ENCODE data around the gene PPP1R13B. TPM values are rescaled to one million over a fixed set of nuclear protein-coding genes. Genes with fewer than 3 reads are reported as not detected.

The PPP1R13B gene
- total RNA-seq, 1 donor from 2014 or later, result 8.6 TPM

GRCh38 chr14:103730490-103731035 lies 116.8 kb downstream of the PPP1R13B start:
- H3K27me3 Mint-ChIP-seq, result no peaks in the 10 kb centered on the region
- peaks cover 14% of the 10 kb centered on the region for H3K36me3 Mint-ChIP-seq (ENCODE audit: low read depth)
- no peaks in the 10 kb centered on the region for H3K4me1 Mint-ChIP-seq
- no peak overlapping the region for H3K27ac Mint-ChIP-seq
- intact Hi-C loops (cut with micrococcal nuclease), result no loop called here
- no peaks in the 10 kb centered on the region for H3K9me3 Mint-ChIP-seq
- DNase-seq, result no peak
- no peak overlapping the region for H3K4me3 Mint-ChIP-seq

- no peaks in the 10 kb centered on the region for H3K4me1 Mint-ChIP-seq
- H3K36me3 Mint-ChIP-seq (ENCODE audit: low read depth), result peaks cover 14% of the 10 kb centered on the region
- no peaks in the 10 kb centered on the region for H3K9me3 Mint-ChIP-seq
- intact Hi-C loops (cut with micrococcal nuclease), result no loop called here
- no peak for DNase-seq
- H3K27me3 Mint-ChIP-seq, result no peaks in the 10 kb centered on the region
- no peak overlapping the region for H3K27ac Mint-ChIP-seq
- no peak overlapping the region for H3K4me3 Mint-ChIP-seq
Observed at GRCh38 chr14:103729496-103730448, 117.6 kb downstream of the PPP1R13B start.

- intact Hi-C loops (cut with micrococcal nuclease), result no loop called here
Observed at GRCh38 chr14:103728721-103729120, 118.7 kb downstream of the PPP1R13B start.

DNA sequence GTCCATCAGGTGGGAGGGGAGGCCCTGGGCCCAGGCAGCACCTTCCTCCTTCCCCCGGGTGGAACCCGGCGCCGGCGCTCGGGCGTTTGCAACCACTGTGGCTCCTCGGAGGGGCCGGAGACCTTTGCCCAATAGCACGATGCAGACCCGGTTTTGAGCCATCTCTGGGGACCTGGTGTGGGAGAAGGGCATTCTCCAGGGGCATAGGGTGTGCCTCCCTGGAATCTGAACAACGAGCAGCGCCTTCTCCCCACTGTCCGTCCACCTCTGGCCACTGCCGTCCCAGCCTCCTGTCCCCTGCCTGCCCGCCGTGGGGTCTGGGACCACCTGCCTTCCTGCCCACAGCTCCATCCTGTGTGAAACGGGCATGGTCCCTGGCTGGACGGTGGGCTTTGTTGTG lies 119.2 kb downstream of the PPP1R13B start:
- H3K36me3 Mint-ChIP-seq (ENCODE audit: low read depth), result peaks cover 12% of the 10 kb centered on the region
- no peaks in the 10 kb centered on the region for H3K4me1 Mint-ChIP-seq
- no peak for DNase-seq
- no peak overlapping the region for H3K27ac Mint-ChIP-seq
- H3K27me3 Mint-ChIP-seq, result no peaks in the 10 kb centered on the region
- intact Hi-C loops (cut with micrococcal nuclease), result no loop called here
- H3K9me3 Mint-ChIP-seq, result no peaks in the 10 kb centered on the region
- no peak overlapping the region for H3K4me3 Mint-ChIP-seq

More at GRCh38 chr14:103728721-103729120, 118.7 kb downstream of the PPP1R13B start:
- no peak overlapping the region for H3K27ac Mint-ChIP-seq
- no peaks in the 10 kb centered on the region for H3K27me3 Mint-ChIP-seq
- H3K4me3 Mint-ChIP-seq, result no peak overlapping the region
- no peaks in the 10 kb centered on the region for H3K9me3 Mint-ChIP-seq
- no peak for DNase-seq
- H3K36me3 Mint-ChIP-seq (ENCODE audit: low read depth), result peaks cover 14% of the 10 kb centered on the region
- no peaks in the 10 kb centered on the region for H3K4me1 Mint-ChIP-seq

- Mint-ChIP-seq H3K9me3 (no peaks in the 10 kb centered on the region), H3K36me3 (ENCODE audit: low read depth) (peaks cover 10% of the 10 kb centered on the region), H3K27ac (no peak overlapping the region), H3K4me1 (no peaks in the 10 kb centered on the region), H3K27me3 (no peaks in the 10 kb centered on the region), H3K4me3 (no peak overlapping the region)
- DNase-seq, result no peak
- intact Hi-C loops (cut with micrococcal nuclease), result no loop called here
Observed at GRCh38 chr14:103727313-103727980, 119.9 kb downstream of the PPP1R13B start.

DNA sequence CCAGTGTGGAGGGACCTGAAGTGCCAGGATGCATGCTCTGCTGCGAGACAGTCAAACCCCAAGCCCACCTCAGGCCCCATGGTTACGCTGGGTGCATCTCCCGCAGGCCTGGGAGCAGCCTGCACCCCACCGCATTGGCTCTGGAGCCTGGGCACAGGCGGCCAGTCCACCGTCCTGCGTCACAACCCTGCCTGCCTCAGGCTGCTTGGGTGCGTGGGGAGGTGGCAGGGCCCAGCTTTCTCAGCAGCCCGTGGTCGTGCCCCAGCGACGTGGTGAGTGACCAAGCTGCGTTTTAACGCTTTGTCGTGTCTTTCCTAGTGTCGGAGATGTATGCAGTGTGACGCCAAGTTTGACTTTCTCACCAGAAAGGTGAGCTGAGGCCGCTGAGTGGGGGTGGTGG lies 120.9 kb downstream of the PPP1R13B start:
- intact Hi-C loops (cut with micrococcal nuclease), result no loop called here
- peaks cover 10% of the 10 kb centered on the region for H3K36me3 Mint-ChIP-seq (ENCODE audit: low read depth)
- H3K9me3 Mint-ChIP-seq, result no peaks in the 10 kb centered on the region
- H3K27ac Mint-ChIP-seq, result no peak overlapping the region
- H3K4me1 Mint-ChIP-seq, result peaks cover 3% of the 10 kb centered on the region
- H3K4me3 Mint-ChIP-seq, result no peak overlapping the region
- no peak for DNase-seq
- H3K27me3 Mint-ChIP-seq, result no peaks in the 10 kb centered on the region

DNA sequence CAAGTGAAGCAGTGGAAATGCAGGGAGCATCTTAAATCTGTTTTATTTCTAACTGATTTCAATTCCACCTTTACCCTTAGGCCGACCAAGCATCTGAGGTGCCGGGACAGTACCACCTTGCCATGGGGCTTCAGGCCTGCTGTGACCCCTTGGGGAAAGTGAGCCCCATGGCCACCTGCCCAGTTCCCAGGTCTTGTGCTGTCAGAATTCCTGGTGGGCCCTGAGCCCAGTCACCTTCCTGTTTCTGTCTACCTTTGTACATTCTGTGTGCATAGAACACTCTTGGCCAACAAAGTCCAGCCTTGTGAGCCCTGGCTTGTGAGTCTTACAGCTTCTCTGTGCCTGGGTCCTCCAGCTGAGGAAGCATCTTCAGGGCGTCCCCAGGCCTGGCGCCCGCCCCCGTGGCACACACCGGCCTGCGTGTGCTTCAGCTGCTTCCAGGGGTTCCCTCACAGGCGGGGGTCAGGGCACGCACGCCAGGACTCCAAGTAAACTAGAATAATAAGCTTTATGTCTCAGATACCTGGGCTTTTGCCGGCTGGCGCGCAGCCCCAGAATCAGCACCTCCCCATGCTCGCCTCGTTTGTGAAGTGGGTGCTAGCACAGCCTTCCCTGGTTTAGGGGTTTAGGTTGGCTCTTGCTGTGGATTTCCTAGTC lies 121.5 kb downstream of the PPP1R13B start:
- H3K9me3 Mint-ChIP-seq, result no peaks in the 10 kb centered on the region
- intact Hi-C loops (cut with micrococcal nuclease), result no loop called here
- DNase-seq, result no peak

DNA sequence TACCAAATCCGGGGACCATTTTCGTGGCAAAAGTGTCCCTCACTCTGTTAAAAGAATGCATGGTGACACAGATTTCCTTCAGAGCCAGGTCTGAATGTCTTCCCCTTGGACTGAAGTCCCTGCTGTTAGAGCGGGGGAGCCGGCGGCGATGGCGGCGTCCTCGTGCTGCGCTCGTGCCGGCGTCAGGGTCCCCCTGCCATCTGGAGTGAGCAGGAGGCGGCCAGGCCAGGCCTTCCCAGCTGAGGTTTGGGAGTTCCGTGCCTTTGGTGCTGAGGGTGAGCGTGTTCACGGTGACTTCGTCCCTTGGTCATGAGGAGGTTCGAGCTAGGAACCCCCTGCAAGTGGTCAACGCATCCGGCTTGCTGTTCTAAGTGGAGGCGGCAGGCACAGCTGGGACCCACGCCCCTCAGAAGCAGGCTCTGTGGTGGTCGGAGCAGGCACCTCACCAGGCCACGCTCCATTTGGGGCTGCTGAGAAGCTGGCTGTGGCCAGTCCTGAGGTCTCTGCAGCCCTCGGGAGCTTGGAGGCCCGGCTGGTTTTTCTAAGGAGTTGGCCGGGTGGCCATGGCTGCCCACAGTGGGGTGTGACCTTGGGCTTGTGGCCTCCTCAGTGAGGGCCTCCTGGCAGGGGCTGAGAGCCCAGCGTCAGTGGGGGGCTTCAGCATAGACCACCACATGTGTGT lies 122.2 kb downstream of the PPP1R13B start:
- Mint-ChIP-seq H3K4me1 (peaks cover 3% of the 10 kb centered on the region), H3K27ac (no peak overlapping the region), H3K27me3 (no peaks in the 10 kb centered on the region), H3K4me3 (no peak overlapping the region), H3K36me3 (ENCODE audit: low read depth) (peaks cover 10% of the 10 kb centered on the region), H3K9me3 (no peaks in the 10 kb centered on the region)
- DNase-seq, result no peak
- intact Hi-C loops (cut with micrococcal nuclease), result no loop called here

More for the DNA sequence above, 121.5 kb downstream of the PPP1R13B start:
- Mint-ChIP-seq H3K4me1 (peaks cover 3% of the 10 kb centered on the region), H3K36me3 (ENCODE audit: low read depth) (peaks cover 10% of the 10 kb centered on the region), H3K4me3 (no peak overlapping the region), H3K27me3 (no peaks in the 10 kb centered on the region), H3K27ac (no peak overlapping the region)

GRCh38 chr14:103724116-103724515 lies 123.3 kb downstream of the PPP1R13B start:
- Mint-ChIP-seq H3K36me3 (ENCODE audit: low read depth) (peaks cover 2% of the 10 kb centered on the region), H3K4me1 (peaks cover 7% of the 10 kb centered on the region), H3K27me3 (no peaks in the 10 kb centered on the region), H3K9me3 (no peaks in the 10 kb centered on the region), H3K4me3 (no peak overlapping the region), H3K27ac (no peak overlapping the region)
- no peak for DNase-seq
- intact Hi-C loops (cut with micrococcal nuclease), result no loop called here

GRCh38 chr14:103723748-103724081 lies 123.7 kb downstream of the PPP1R13B start:
- peaks cover 9% of the 10 kb centered on the region for H3K4me1 Mint-ChIP-seq
- no peaks in the 10 kb centered on the region for H3K9me3 Mint-ChIP-seq
- H3K4me3 Mint-ChIP-seq, result no peak overlapping the region
- no peak overlapping the region for H3K27ac Mint-ChIP-seq
- no peaks in the 10 kb centered on the region for H3K36me3 Mint-ChIP-seq (ENCODE audit: low read depth)
- intact Hi-C loops (cut with micrococcal nuclease), result no loop called here
- H3K27me3 Mint-ChIP-seq, result no peaks in the 10 kb centered on the region
- no peak for DNase-seq

GRCh38 chr14:103721334-103722120 lies 125.8 kb downstream of the PPP1R13B start:
- Mint-ChIP-seq H3K27me3 (no peaks in the 10 kb centered on the region), H3K36me3 (ENCODE audit: low read depth) (peaks cover 3% of the 10 kb centered on the region), H3K4me3 (no peak overlapping the region), H3K4me1 (peaks cover 20% of the 10 kb centered on the region), H3K9me3 (no peaks in the 10 kb centered on the region), H3K27ac (no peak overlapping the region)
- intact Hi-C loops (cut with micrococcal nuclease), result no loop called here
- DNase-seq, result no peak

GRCh38 chr14:103719751-103720150 lies 127.6 kb downstream of the PPP1R13B start:
- Mint-ChIP-seq H3K4me3 (no peak overlapping the region), H3K9me3 (no peaks in the 10 kb centered on the region), H3K4me1 (peaks cover 22% of the 10 kb centered on the region), H3K27ac (no peak overlapping the region), H3K36me3 (ENCODE audit: low read depth) (peaks cover 7% of the 10 kb centered on the region), H3K27me3 (no peaks in the 10 kb centered on the region)
- DNase-seq, result no peak
- intact Hi-C loops (cut with micrococcal nuclease), result no loop called here

DNA sequence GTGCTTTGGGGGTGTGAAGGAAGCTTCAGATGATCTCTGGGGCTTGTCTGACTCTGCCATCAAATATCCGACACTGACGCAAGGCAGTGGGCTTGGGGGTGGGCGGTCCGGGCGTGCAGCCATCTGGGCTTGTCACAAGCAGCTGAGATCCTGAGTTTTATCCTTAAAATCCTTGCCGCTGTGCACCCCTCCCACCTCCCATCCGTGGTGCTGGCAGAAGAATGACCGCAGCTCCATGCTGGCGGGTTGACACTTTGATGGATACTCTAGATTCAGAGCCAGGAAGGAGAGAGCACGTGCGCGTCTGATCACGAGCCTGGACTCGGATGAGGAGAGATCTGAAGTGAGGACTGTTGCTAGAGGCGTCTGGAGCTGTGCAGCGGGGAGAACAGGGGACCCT lies 128.8 kb downstream of the PPP1R13B start:
- Mint-ChIP-seq H3K4me1 (peaks cover 30% of the 10 kb centered on the region), H3K27ac (no peak overlapping the region), H3K9me3 (no peaks in the 10 kb centered on the region), H3K27me3 (no peaks in the 10 kb centered on the region), H3K36me3 (ENCODE audit: low read depth) (peaks cover 7% of the 10 kb centered on the region), H3K4me3 (no peak overlapping the region)
- no peak for DNase-seq
- intact Hi-C loops (cut with micrococcal nuclease), result no loop called here

All from activated CD4-positive, alpha-beta T cell treated with anti-CD3 and anti-CD28 coated beads, Interleukin-2, amount 10 ng/mL, durations not matched to agents 24 days and 14 days (primary cell).